Measurements from ENCODE around the gene SCARB2. TPM values are rescaled to one million over a fixed set of nuclear protein-coding genes. Genes with fewer than 3 reads are reported as not detected.

The SCARB2 gene
- polyA plus RNA-seq, 1 donor (not counting 4 experiments of a cell fraction or from before 2014, with no cell fraction given): 72.2 TPM

- Histone ChIP-seq H3K4me2 (ENCODE audit: control insufficient read depth, extremely low read depth, insufficient read depth, low read depth, low read length) (no peak overlapping the region), H3K79me2 (ENCODE audit: control insufficient read depth, insufficient read depth, low read length) (no peaks in the 10 kb centered on the region), H3K36me3 (ENCODE audit: control insufficient read depth in 2 of 2, extremely low read depth in 1 of 2, insufficient read depth in 2 of 2, low read length in 2 of 2) (no peaks in the 10 kb centered on the region), H3K27ac (ENCODE audit: control insufficient read depth, insufficient read depth, low read length) (no peak overlapping the region), H3K9ac (ENCODE audit: control insufficient read depth, extremely low read depth, insufficient read depth, low read length) (no peak overlapping the region), H3K4me3 (ENCODE audit: control insufficient read depth in 2 of 3, extremely low read depth in 1 of 3, insufficient read depth in 2 of 3, low read depth in 1 of 3, low read length in 3 of 3) (no peak overlapping the region), H4K20me1 (ENCODE audit: control insufficient read depth, extremely low read depth, insufficient read depth, low read length) (no peaks in the 10 kb centered on the region), H3K9me1 (ENCODE audit: control insufficient read depth, extremely low read depth, insufficient read depth, low read length) (no peaks in the 10 kb centered on the region), H3K27me3 (ENCODE audit: control insufficient read depth, extremely low read depth, insufficient read depth, low read length) (peaks cover 21% of the 10 kb centered on the region), H2AFZ (ENCODE audit: control insufficient read depth, low read length) (no peak overlapping the region), H3K9me3 (ENCODE audit: control insufficient read depth, low read depth, low read length) (no peaks in the 10 kb centered on the region), H3K4me1 (ENCODE audit: control insufficient read depth, extremely low read depth, insufficient read depth, low read length) (no peaks in the 10 kb centered on the region)
- dilution Hi-C loops (cut with MboI; ENCODE audit: extremely low pct_ligation_motif_present, low sequenced_read_pairs): no loop called here
- DNase-seq (ENCODE audit: low read depth, low spot score): no peak
- TF ChIP-seq, protein P1, sequence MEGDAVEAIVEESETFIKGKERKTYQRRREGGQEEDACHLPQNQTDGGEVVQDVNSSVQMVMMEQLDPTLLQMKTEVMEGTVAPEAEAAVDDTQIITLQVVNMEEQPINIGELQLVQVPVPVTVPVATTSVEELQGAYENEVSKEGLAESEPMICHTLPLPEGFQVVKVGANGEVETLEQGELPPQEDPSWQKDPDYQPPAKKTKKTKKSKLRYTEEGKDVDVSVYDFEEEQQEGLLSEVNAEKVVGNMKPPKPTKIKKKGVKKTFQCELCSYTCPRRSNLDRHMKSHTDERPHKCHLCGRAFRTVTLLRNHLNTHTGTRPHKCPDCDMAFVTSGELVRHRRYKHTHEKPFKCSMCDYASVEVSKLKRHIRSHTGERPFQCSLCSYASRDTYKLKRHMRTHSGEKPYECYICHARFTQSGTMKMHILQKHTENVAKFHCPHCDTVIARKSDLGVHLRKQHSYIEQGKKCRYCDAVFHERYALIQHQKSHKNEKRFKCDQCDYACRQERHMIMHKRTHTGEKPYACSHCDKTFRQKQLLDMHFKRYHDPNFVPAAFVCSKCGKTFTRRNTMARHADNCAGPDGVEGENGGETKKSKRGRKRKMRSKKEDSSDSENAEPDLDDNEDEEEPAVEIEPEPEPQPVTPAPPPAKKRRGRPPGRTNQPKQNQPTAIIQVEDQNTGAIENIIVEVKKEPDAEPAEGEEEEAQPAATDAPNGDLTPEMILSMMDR (optimal IDR thresholded peaks at IDR 0.05 in 1 of 3, IDR thresholded peaks at IDR 0.05 in 1 of 3, conservative IDR thresholded peaks at IDR 0.05 in 1 of 3; ENCODE audit: extremely low read depth in 1 of 3, insufficient read depth in 2 of 3, low read length in 3 of 3): no peak
- no peak for TF ChIP-seq EZH2 (IDR thresholded peaks at IDR 0.05; ENCODE audit: low read length)
- FAIRE-seq: no peak
Observed at GRCh38 chr4:76257824-76258223, 44.2 kb upstream of the SCARB2 start.

GRCh38 chr4:76256968-76257367 is 43.3 kb upstream of the SCARB2 start:
- Histone ChIP-seq H3K4me3 (ENCODE audit: control insufficient read depth in 2 of 3, extremely low read depth in 1 of 3, insufficient read depth in 2 of 3, low read depth in 1 of 3, low read length in 3 of 3) (no peak overlapping the region), H3K4me2 (ENCODE audit: control insufficient read depth, extremely low read depth, insufficient read depth, low read depth, low read length) (no peak overlapping the region), H3K9me3 (ENCODE audit: control insufficient read depth, low read depth, low read length) (no peaks in the 10 kb centered on the region), H3K27me3 (ENCODE audit: control insufficient read depth, extremely low read depth, insufficient read depth, low read length) (peaks cover 29% of the 10 kb centered on the region), H3K9me1 (ENCODE audit: control insufficient read depth, extremely low read depth, insufficient read depth, low read length) (no peaks in the 10 kb centered on the region), H3K4me1 (ENCODE audit: control insufficient read depth, extremely low read depth, insufficient read depth, low read length) (no peaks in the 10 kb centered on the region), H4K20me1 (ENCODE audit: control insufficient read depth, extremely low read depth, insufficient read depth, low read length) (no peaks in the 10 kb centered on the region), H3K36me3 (ENCODE audit: control insufficient read depth in 2 of 2, extremely low read depth in 1 of 2, insufficient read depth in 2 of 2, low read length in 2 of 2) (no peaks in the 10 kb centered on the region), H3K27ac (ENCODE audit: control insufficient read depth, insufficient read depth, low read length) (no peak overlapping the region), H3K9ac (ENCODE audit: control insufficient read depth, extremely low read depth, insufficient read depth, low read length) (no peak overlapping the region), H2AFZ (ENCODE audit: control insufficient read depth, low read length) (no peak overlapping the region), H3K79me2 (ENCODE audit: control insufficient read depth, insufficient read depth, low read length) (no peaks in the 10 kb centered on the region)
- dilution Hi-C loops (cut with MboI; ENCODE audit: extremely low pct_ligation_motif_present, low sequenced_read_pairs): no loop called here
- no peak for FAIRE-seq
- no peak for DNase-seq (ENCODE audit: low read depth, low spot score)
- TF ChIP-seq EZH2 (IDR thresholded peaks at IDR 0.05; ENCODE audit: low read length): no peak
- TF ChIP-seq, protein P1 (optimal IDR thresholded peaks at IDR 0.05 in 1 of 3, IDR thresholded peaks at IDR 0.05 in 1 of 3, conservative IDR thresholded peaks at IDR 0.05 in 1 of 3; ENCODE audit: extremely low read depth in 1 of 3, insufficient read depth in 2 of 3, low read length in 3 of 3): no peak

Measured in keratinocyte (primary cell).